Astrocyte (in vitro differentiated cells and primary cell): ENCODE data around the gene RETREG1. TPM values are rescaled to one million over a fixed set of nuclear protein-coding genes. Genes with fewer than 3 reads are reported as not detected.

Experiments used
- DNase-seq: peaks from one replicate; pipeline ENCODE4 v3.0.0-alpha.2; 2010; ENCODE audit warnings: low read depth
- FAIRE-seq: peaks from 2 replicates; lab custom pipeline; 2011; peaks lifted over from hg19 to GRCh38; lab: Jason Lieb, UNC
- H2AFZ ChIP-seq: 2 replicates; pipeline ENCODE4 v1.6.0; 2012; ENCODE audit warnings: low read depth, low read length, inconsistent platforms
- H3K27ac ChIP-seq: 2 replicates; pipeline ENCODE4 v1.5.1; 2011; ENCODE audit warnings: low read depth, low read length, inconsistent platforms
- H3K27me3 ChIP-seq: 2 replicates; pipeline ENCODE4 v1.6.0; 2011; ENCODE audit warnings: low read length, inconsistent platforms; ENCODE audit not compliant: insufficient read depth
- H3K36me3 ChIP-seq: 2 replicates; pipeline ENCODE4 v1.5.1; 2011; ENCODE audit warnings: low read length, inconsistent platforms; ENCODE audit not compliant: insufficient read depth
- H3K4me1 ChIP-seq: 2 replicates; pipeline ENCODE4 v1.5.1; 2011; ENCODE audit warnings: low read length, inconsistent platforms; ENCODE audit not compliant: insufficient read depth
- H3K4me2 ChIP-seq: 2 replicates; pipeline ENCODE4 v1.6.0; 2012; ENCODE audit warnings: low read length, inconsistent platforms
- H3K4me3 ChIP-seq: 2 replicates; pipeline ENCODE4 v1.5.1; 2011; ENCODE audit warnings: low read depth, mild to moderate bottlenecking, low read length, inconsistent platforms; ENCODE audit not compliant: insufficient read depth
- H3K79me2 ChIP-seq: 2 replicates; pipeline ENCODE4 v1.6.0; 2012; ENCODE audit warnings: mild to moderate bottlenecking, low read length, inconsistent platforms; ENCODE audit not compliant: insufficient read depth
- H3K9ac ChIP-seq: 2 replicates; pipeline ENCODE4 v1.6.0; 2012; ENCODE audit warnings: mild to moderate bottlenecking, low read length, inconsistent platforms
- H3K9me3 ChIP-seq: 2 replicates; pipeline ENCODE4 v1.5.1; 2012; ENCODE audit warnings: low read depth, mild to moderate bottlenecking, low read length, inconsistent platforms; ENCODE audit not compliant: insufficient read depth
- H4K20me1 ChIP-seq: 2 replicates; pipeline ENCODE4 v1.6.0; 2012; ENCODE audit warnings: low read length, inconsistent platforms; ENCODE audit not compliant: insufficient read depth
- H3K27ac Mint-ChIP-seq: one replicate; pipeline ENCODE4 v1.8.0; 2021; ENCODE audit warnings: mild to moderate bottlenecking, mixed read lengths; ENCODE audit not compliant: unreplicated experiment
- H3K27me3 Mint-ChIP-seq: one replicate; pipeline ENCODE4 v1.8.0; 2021; ENCODE audit warnings: low read depth, mixed read lengths; ENCODE audit not compliant: unreplicated experiment
- H3K36me3 Mint-ChIP-seq: one replicate; pipeline ENCODE4 v1.8.0; 2021; ENCODE audit warnings: low read depth, mixed read lengths; ENCODE audit not compliant: unreplicated experiment
- H3K4me1 Mint-ChIP-seq: one replicate; pipeline ENCODE4 v1.8.0; 2021; ENCODE audit warnings: low read depth, mixed read lengths; ENCODE audit not compliant: unreplicated experiment
- H3K4me3 Mint-ChIP-seq: one replicate; pipeline ENCODE4 v1.8.0; 2021; ENCODE audit warnings: mild to moderate bottlenecking, moderate library complexity, mixed read lengths; ENCODE audit not compliant: unreplicated experiment
- H3K9me3 Mint-ChIP-seq: one replicate; pipeline ENCODE4 v1.8.0; 2021; ENCODE audit warnings: mild to moderate bottlenecking, mixed read lengths; ENCODE audit not compliant: unreplicated experiment
- EZH2 ChIP-seq: IDR thresholded peaks from 2 replicates; pipeline ENCODE4 v1.6.1; 2012; ENCODE audit warnings: mild to moderate bottlenecking, low read length, inconsistent platforms; ENCODE audit not compliant: insufficient read depth
- total RNA-seq: library from RNA; stranded (reverse); gene quantifications from 2 replicates; pipeline ENCODE4 v1.2.1, GENCODE V29; 2021
- TF ChIP-seq, protein P1 (sequence below): IDR thresholded peaks from 2 replicates; pipeline ENCODE4 v1.5.1; 2011; ENCODE audit warnings: low read depth, mild to moderate bottlenecking, inconsistent platforms, low read length, moderate library complexity; ENCODE audit not compliant: insufficient read depth

RETREG1 gene
- total RNA-seq, 1 donor from 2014 or later, result 0.98 TPM

DNA sequence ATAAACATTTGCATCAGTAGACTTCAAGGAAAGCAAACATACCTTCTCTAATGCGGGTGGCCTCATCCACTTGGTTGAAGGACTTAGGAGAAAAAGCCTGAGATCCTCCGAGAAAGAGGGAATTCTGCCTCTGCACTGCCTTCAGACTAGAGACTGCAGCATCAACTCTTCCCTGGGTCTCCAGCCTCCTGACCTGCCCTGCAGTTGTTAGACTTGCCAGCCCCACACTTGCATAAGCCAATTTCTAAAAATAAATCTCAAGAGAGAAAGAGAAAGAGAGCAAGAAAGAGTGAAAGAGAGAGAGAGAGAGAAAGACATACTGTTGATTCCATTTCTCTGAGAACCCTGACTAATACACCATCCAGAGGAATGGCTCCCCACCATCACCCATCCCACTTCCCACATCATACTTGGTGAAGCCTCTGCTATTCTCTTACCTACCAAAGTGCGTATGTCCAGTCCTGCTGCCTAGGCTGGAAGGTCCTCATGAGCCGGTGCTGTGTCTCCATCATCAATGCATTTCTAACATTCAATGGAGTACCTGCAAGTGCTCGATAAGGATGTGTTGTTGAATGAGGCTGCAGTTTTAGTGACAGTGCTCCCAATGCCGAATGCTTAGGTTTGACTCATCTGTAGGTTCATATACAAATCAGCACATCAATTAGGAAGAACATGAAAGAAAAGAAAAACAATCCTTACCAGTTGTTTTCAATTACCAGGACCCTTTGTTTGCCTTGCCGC is 186.3 kb downstream of the RETREG1 start:
- H3K36me3 Mint-ChIP-seq, result no peaks in the 10 kb centered on the region
- FAIRE-seq (no peak), DNase-seq (no peak)
- no peak overlapping the region for H3K27ac Mint-ChIP-seq
- no peaks in the 10 kb centered on the region for H3K4me1 Mint-ChIP-seq
- peaks cover 14% of the 10 kb centered on the region for H3K27me3 Mint-ChIP-seq
- no peak overlapping the region for H3K9ac ChIP-seq
- H4K20me1 ChIP-seq, result no peaks in the 10 kb centered on the region
- no peaks in the 10 kb centered on the region for H3K36me3 ChIP-seq
- peaks cover 14% of the 10 kb centered on the region for H3K27me3 ChIP-seq
- H2AFZ ChIP-seq, result no peak overlapping the region
- TF ChIP-seq, protein P1, sequence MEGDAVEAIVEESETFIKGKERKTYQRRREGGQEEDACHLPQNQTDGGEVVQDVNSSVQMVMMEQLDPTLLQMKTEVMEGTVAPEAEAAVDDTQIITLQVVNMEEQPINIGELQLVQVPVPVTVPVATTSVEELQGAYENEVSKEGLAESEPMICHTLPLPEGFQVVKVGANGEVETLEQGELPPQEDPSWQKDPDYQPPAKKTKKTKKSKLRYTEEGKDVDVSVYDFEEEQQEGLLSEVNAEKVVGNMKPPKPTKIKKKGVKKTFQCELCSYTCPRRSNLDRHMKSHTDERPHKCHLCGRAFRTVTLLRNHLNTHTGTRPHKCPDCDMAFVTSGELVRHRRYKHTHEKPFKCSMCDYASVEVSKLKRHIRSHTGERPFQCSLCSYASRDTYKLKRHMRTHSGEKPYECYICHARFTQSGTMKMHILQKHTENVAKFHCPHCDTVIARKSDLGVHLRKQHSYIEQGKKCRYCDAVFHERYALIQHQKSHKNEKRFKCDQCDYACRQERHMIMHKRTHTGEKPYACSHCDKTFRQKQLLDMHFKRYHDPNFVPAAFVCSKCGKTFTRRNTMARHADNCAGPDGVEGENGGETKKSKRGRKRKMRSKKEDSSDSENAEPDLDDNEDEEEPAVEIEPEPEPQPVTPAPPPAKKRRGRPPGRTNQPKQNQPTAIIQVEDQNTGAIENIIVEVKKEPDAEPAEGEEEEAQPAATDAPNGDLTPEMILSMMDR, result no peak
- no peak for TF ChIP-seq EZH2
- no peak overlapping the region for H3K4me3 Mint-ChIP-seq
- no peaks in the 10 kb centered on the region for H3K9me3 ChIP-seq
- H3K4me3 ChIP-seq, result no peak overlapping the region
- H3K79me2 ChIP-seq, result no peaks in the 10 kb centered on the region
- no peak overlapping the region for H3K4me2 ChIP-seq
- H3K27ac ChIP-seq, result no peak overlapping the region
- no peaks in the 10 kb centered on the region for H3K4me1 ChIP-seq
- no peaks in the 10 kb centered on the region for H3K9me3 Mint-ChIP-seq

DNA sequence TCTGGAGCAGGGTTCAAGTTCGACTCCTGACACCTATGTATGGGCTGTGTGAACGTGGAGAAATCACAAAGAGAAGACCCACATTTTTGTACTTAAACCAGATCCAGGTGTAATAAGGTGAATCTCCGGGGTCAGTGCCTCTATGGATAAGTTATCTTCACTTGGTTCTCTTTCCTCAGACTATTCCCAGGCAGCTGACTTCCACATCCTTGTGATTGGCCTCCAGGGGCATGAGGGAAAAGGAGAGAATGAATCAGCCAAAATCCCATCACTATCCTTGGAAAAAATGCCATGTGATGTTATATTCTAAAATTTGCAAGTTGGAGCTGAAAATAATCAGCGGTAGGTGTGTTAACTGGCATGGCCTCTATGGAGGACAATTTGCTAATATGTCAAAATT is 188.4 kb downstream of the RETREG1 start:
- H3K4me2 ChIP-seq, result no peak overlapping the region
- Mint-ChIP-seq H3K36me3 (no peaks in the 10 kb centered on the region), H3K27me3 (peaks cover 10% of the 10 kb centered on the region), H3K4me3 (no peak overlapping the region), H3K4me1 (no peaks in the 10 kb centered on the region), H3K27ac (no peak overlapping the region), H3K9me3 (no peaks in the 10 kb centered on the region)
- no peaks in the 10 kb centered on the region for H3K9me3 ChIP-seq
- no peak overlapping the region for H3K27ac ChIP-seq
- no peaks in the 10 kb centered on the region for H3K36me3 ChIP-seq
- H3K4me1 ChIP-seq, result no peaks in the 10 kb centered on the region
- H3K4me3 ChIP-seq, result no peak overlapping the region
- peaks cover 9% of the 10 kb centered on the region for H3K27me3 ChIP-seq
- TF ChIP-seq, protein P1, result no peak
- no peak for TF ChIP-seq EZH2
- H3K79me2 ChIP-seq, result no peaks in the 10 kb centered on the region
- no peak for FAIRE-seq
- H2AFZ ChIP-seq, result no peak overlapping the region
- H4K20me1 ChIP-seq, result no peaks in the 10 kb centered on the region
- DNase-seq, result no peak
- no peak overlapping the region for H3K9ac ChIP-seq

DNA sequence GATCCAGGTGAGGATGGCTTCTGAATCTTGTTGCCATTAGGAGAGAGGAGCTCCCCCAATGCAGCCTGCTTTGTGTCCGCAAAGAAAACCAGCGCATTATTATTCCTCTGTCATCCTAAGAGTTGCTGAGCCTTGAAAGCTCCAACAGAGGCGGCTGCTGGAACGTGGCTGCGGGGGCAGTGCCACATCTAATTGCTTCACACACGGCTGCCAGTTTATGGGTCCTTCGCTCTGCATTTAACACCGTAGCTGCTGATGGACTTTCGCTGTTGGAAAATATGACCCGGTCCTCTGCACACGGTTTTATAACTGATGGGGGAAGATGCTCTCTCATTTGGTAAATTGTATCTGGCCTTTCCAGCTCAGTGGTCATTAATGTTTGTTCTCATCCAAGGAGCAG is 189.2 kb downstream of the RETREG1 start:
- Mint-ChIP-seq H3K9me3 (peaks cover 3% of the 10 kb centered on the region), H3K36me3 (no peaks in the 10 kb centered on the region), H3K4me1 (no peaks in the 10 kb centered on the region), H3K27me3 (peaks cover 13% of the 10 kb centered on the region), H3K27ac (no peak overlapping the region), H3K4me3 (no peak overlapping the region)
- Histone ChIP-seq H3K9me3 (no peaks in the 10 kb centered on the region), H3K79me2 (no peaks in the 10 kb centered on the region), H3K4me2 (no peak overlapping the region), H3K27me3 (peaks cover 9% of the 10 kb centered on the region), H3K4me1 (no peaks in the 10 kb centered on the region), H3K27ac (no peak overlapping the region), H2AFZ (no peak overlapping the region), H4K20me1 (no peaks in the 10 kb centered on the region), H3K9ac (no peak overlapping the region), H3K4me3 (no peak overlapping the region), H3K36me3 (no peaks in the 10 kb centered on the region)
- no peak for TF ChIP-seq EZH2
- TF ChIP-seq, protein P1, result no peak
- DNase-seq (no peak), FAIRE-seq (no peak)
